Osteocyte (in vitro differentiated cells): ENCODE results near the gene EFCAB11. TPM values are rescaled to one million over a fixed set of nuclear protein-coding genes. Genes with fewer than 3 reads are reported as not detected.

Source experiments
- DNase-seq: peaks from one replicate; pipeline ENCODE4 v3.0.0; 2021; ENCODE audit warnings: mixed read lengths; ENCODE audit not compliant: unreplicated experiment; ENCODE audit errors: extremely low spot score
- H3K27ac Mint-ChIP-seq: one replicate; pipeline ENCODE4 v1.8.0; 2021; ENCODE audit warnings: mild to moderate bottlenecking, mixed read lengths; ENCODE audit not compliant: unreplicated experiment
- H3K27me3 Mint-ChIP-seq: one replicate; pipeline ENCODE4 v1.8.0; 2021; ENCODE audit warnings: mixed read lengths; ENCODE audit not compliant: unreplicated experiment
- H3K36me3 Mint-ChIP-seq: one replicate; pipeline ENCODE4 v1.8.0; 2021; ENCODE audit warnings: mixed read lengths; ENCODE audit not compliant: unreplicated experiment
- H3K4me1 Mint-ChIP-seq: one replicate; pipeline ENCODE4 v1.8.0; 2021; ENCODE audit warnings: mixed read lengths; ENCODE audit not compliant: unreplicated experiment
- H3K4me3 Mint-ChIP-seq: one replicate; pipeline ENCODE4 v1.8.0; 2021; ENCODE audit warnings: mild to moderate bottlenecking, moderate library complexity, mixed read lengths; ENCODE audit not compliant: unreplicated experiment
- H3K9me3 Mint-ChIP-seq: one replicate; pipeline ENCODE4 v1.8.0; 2021; ENCODE audit warnings: mixed read lengths; ENCODE audit not compliant: unreplicated experiment
- total RNA-seq: library from RNA; stranded (reverse); gene quantifications from 2 replicates; pipeline ENCODE4 v1.2.1, GENCODE V29; 2021
- TF ChIP-seq, protein P1 (sequence below): fragments of 200-600 bp; sonication (generic); IDR thresholded peaks from 2 replicates; pipeline ENCODE4 v1.5.0; 2021; ENCODE audit warnings: antibody characterized with exemption, mild to moderate bottlenecking, moderate library complexity

Gene EFCAB11
- total RNA-seq, 1 donor from 2014 or later = 8.7 TPM

- no peak for DNase-seq
- Mint-ChIP-seq H3K27ac (no peak overlapping the region), H3K9me3 (no peaks in the 10 kb centered on the region), H3K4me3 (no peak overlapping the region), H3K4me1 (no peaks in the 10 kb centered on the region), H3K36me3 (peaks cover 35% of the 10 kb centered on the region), H3K27me3 (no peaks in the 10 kb centered on the region)
- TF ChIP-seq, protein P1, sequence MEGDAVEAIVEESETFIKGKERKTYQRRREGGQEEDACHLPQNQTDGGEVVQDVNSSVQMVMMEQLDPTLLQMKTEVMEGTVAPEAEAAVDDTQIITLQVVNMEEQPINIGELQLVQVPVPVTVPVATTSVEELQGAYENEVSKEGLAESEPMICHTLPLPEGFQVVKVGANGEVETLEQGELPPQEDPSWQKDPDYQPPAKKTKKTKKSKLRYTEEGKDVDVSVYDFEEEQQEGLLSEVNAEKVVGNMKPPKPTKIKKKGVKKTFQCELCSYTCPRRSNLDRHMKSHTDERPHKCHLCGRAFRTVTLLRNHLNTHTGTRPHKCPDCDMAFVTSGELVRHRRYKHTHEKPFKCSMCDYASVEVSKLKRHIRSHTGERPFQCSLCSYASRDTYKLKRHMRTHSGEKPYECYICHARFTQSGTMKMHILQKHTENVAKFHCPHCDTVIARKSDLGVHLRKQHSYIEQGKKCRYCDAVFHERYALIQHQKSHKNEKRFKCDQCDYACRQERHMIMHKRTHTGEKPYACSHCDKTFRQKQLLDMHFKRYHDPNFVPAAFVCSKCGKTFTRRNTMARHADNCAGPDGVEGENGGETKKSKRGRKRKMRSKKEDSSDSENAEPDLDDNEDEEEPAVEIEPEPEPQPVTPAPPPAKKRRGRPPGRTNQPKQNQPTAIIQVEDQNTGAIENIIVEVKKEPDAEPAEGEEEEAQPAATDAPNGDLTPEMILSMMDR = no peak
Measured at GRCh38 chr14:89992273-89992672, 37.7 kb upstream of the EFCAB11 start.

- DNase-seq = no peak
- TF ChIP-seq, protein P1 = no peak
- Mint-ChIP-seq H3K36me3 (peaks cover 30% of the 10 kb centered on the region), H3K27me3 (no peaks in the 10 kb centered on the region), H3K4me3 (no peak overlapping the region), H3K27ac (no peak overlapping the region), H3K4me1 (no peaks in the 10 kb centered on the region), H3K9me3 (no peaks in the 10 kb centered on the region)
Measured at GRCh38 chr14:89990623-89991275, 36.2 kb upstream of the EFCAB11 start.

GRCh38 chr14:89990218-89990617, 35.7 kb upstream of the EFCAB11 start:
- Mint-ChIP-seq H3K9me3 (no peaks in the 10 kb centered on the region), H3K27me3 (no peaks in the 10 kb centered on the region), H3K36me3 (peaks cover 25% of the 10 kb centered on the region), H3K27ac (no peak overlapping the region), H3K4me1 (no peaks in the 10 kb centered on the region), H3K4me3 (no peak overlapping the region)
- TF ChIP-seq, protein P1 = no peak
- DNase-seq = no peak

DNA sequence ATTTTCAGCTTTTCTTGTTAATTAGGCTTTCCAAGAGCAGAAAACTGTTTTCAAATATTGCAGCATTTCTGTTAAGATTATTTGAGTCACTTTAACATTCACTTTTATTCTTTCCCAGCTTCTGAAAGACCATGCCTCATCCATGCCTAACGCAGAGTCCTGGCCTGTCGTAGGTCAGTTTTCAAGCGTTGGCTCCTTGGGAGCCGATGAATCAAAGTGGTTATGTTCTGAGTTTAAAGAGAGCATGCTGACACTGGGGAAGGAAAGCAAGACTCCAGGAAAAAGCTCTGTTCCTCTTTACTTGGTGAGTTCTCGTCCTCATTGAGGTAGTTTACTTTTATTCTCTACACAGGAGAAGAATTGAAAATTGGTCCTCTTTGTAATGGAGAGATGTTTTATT, 34.3 kb upstream of the EFCAB11 start:
- no peak overlapping the region for H3K27ac Mint-ChIP-seq
- H3K4me1 Mint-ChIP-seq = no peaks in the 10 kb centered on the region
- no peak for DNase-seq
- TF ChIP-seq, protein P1 = no peak
- no peak overlapping the region for H3K4me3 Mint-ChIP-seq
- H3K9me3 Mint-ChIP-seq = no peaks in the 10 kb centered on the region
- H3K27me3 Mint-ChIP-seq = no peaks in the 10 kb centered on the region
- H3K36me3 Mint-ChIP-seq = peaks cover 19% of the 10 kb centered on the region

GRCh38 chr14:89987161-89987475, 32.6 kb upstream of the EFCAB11 start:
- H3K9me3 Mint-ChIP-seq = no peaks in the 10 kb centered on the region
- H3K4me1 Mint-ChIP-seq = no peaks in the 10 kb centered on the region
- H3K27ac Mint-ChIP-seq = no peak overlapping the region
- H3K36me3 Mint-ChIP-seq = peaks cover 25% of the 10 kb centered on the region
- no peak overlapping the region for H3K4me3 Mint-ChIP-seq
- TF ChIP-seq, protein P1 = no peak
- no peak for DNase-seq
- H3K27me3 Mint-ChIP-seq = no peaks in the 10 kb centered on the region
